ENCODE data around the gene CAMTA2.

- TF ChIP-seq POLR2A (IDR thresholded peaks at IDR 0.05; ENCODE audit: low read depth): no peak
- no peak for TF ChIP-seq CTCF (IDR thresholded peaks at IDR 0.05)
Measured at GRCh38 chr17:5027916-5028315, 40.4 kb upstream of the CAMTA2 start.
